LNCAP (cell line): ENCODE measurements around the gene HHATL.

Source experiments
- TF ChIP-seq, protein P1 (sequence below): fragments of 450-650 bp; IDR thresholded peaks from 2 replicates; pipeline ENCODE4 v1.5.1; 2017; ENCODE audit warnings: mild to moderate bottlenecking

The HHATL gene

DNA sequence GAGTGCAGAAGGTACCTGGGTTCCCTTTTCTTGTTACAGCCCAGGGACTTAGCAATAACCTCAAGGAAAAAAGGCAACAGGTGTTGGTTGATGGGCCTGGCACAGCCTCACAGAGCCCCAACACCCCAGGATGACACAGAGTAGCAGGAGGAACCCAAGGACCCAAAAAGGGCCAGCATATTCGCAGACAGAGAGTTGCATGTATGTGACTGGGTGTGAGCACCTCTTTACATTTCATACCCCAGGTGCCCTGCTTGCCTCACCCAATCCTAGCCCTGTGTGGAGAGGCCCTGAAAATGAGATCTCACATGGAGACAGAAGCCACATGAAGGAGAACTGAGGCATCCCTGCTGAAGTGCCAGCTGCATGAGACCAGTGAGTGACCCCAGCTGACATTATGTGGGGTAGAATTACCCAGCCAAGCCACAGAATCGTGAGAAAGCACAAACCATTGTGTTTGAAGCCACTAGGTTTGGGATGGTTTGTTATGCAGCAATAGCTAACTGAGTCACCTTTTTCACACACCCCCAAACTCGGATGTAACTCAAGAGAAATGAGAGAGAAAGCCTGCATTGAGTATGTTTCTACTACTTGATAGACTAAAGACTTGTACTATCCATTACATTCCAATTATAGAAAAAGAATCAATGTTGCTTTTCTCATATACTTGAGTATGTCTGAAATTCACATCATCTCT is 26.2 kb upstream of the HHATL start:
- TF ChIP-seq, protein P1, sequence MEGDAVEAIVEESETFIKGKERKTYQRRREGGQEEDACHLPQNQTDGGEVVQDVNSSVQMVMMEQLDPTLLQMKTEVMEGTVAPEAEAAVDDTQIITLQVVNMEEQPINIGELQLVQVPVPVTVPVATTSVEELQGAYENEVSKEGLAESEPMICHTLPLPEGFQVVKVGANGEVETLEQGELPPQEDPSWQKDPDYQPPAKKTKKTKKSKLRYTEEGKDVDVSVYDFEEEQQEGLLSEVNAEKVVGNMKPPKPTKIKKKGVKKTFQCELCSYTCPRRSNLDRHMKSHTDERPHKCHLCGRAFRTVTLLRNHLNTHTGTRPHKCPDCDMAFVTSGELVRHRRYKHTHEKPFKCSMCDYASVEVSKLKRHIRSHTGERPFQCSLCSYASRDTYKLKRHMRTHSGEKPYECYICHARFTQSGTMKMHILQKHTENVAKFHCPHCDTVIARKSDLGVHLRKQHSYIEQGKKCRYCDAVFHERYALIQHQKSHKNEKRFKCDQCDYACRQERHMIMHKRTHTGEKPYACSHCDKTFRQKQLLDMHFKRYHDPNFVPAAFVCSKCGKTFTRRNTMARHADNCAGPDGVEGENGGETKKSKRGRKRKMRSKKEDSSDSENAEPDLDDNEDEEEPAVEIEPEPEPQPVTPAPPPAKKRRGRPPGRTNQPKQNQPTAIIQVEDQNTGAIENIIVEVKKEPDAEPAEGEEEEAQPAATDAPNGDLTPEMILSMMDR, result no peak

DNA sequence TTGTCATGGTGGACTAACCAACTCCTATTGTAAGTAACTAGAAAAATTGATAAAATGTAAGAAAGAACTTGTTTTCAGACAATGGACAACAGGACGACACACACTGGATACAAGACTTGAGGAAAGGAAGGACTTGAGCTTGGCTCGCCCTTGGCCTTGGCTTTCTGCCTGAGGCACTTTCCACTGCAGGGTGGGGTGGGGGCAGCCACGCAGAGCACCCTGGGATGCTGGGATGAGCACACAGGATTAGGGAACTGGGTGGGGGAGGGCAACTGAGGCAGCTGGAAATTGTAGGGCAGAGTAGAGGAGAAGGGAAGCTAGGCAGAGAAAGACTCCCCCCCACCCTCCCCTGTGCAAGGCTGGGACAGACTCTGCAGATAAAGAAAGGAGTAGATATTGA is 25.5 kb upstream of the HHATL start:
- TF ChIP-seq, protein P1, result no peak

DNA sequence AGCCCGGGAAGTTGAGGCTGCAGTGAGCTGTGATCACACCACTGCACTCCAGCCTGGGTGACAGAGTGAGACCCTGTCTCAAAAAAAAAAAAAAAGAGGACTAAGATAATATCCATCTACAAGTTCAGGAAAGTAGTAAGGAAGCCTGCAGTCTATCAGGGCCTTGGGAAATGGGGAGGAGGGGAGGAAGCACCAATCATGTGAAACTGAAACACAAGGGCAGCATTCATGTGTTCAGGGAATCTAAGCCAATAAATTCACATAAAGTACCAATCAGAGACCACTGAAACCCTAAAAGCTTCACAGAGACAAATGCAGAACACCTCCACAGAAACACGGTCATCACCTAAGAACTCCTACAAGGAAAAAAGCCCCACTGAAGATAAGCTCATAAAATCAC is 22.9 kb upstream of the HHATL start:
- TF ChIP-seq, protein P1, result no peak

DNA sequence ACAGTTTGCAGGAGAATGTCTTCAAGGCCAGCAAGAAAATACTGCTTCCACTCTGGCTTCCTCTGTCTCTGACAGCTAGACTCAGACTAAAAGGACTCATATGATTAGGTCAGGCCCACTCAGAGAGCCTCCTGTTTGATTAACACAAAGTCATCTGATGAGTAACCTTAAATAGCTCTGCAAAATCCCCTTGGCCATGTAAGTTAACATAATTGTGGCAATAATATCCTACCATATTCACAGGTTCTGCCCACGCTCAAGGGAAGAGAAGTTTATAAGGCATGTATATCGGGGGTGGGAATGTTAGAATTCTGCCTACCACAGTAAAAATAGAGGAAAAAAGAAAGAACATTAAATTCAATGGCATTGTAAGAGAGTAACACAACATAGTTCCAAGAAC is 20.6 kb upstream of the HHATL start:
- TF ChIP-seq, protein P1, result no peak

DNA sequence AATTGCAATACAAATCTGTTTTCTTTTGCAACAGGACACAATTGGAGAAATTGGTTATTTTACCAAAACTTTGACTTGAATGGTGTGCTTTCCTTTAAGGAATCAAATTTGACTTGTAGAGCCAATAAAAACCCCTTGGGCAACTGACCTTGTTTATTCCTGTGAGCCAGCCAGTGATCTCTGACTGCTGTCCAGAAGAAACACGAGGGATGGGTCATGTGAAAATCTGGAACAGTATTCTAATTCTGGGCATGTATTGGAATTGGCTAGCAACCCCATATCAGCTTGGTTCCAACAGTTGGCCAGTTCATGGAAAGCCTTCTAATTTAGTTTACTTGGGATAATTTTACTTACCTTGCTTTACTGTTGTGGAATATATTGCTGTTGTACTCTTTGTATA is 19.1 kb upstream of the HHATL start:
- TF ChIP-seq, protein P1, result no peak

DNA sequence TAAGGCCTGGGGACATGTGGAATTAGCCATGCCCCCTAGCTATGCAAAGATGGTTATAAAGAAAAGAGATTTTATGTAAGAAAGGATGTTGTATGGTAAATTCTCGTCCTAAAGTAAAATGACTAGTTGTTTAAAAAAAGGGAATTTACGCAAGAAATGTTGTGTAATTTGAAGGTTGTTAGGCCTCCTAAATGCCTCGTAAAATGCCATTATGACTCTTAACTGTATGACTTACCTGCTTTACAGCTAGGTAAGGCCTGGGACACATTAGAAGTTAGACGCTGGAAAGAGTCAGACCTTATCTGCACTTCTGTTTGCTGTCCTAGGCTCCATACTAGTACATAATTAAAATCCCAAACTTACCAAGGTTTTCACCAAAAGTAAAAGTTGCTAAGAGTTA is 17.5 kb upstream of the HHATL start:
- TF ChIP-seq, protein P1, result no peak

DNA sequence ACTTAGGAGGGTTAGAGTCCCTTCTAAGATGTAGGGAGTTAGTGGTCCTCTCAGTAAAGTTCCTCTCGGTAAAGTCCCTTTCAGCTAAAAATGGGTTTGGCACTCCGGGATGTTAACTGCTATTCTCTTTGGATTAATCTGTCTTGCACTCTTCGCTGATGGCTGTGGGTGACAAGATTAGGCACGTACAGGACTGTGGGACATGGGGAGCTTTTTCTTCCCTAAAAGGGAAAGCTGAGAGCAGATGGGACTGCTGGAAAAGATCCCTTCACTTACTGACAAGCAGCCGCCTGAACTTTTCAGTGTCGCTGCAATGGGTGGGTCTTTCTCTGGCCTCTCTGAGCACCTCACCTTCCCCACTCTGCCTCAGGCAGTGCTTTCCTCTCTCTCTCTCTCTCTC is 16.4 kb upstream of the HHATL start:
- TF ChIP-seq, protein P1, result no peak

DNA sequence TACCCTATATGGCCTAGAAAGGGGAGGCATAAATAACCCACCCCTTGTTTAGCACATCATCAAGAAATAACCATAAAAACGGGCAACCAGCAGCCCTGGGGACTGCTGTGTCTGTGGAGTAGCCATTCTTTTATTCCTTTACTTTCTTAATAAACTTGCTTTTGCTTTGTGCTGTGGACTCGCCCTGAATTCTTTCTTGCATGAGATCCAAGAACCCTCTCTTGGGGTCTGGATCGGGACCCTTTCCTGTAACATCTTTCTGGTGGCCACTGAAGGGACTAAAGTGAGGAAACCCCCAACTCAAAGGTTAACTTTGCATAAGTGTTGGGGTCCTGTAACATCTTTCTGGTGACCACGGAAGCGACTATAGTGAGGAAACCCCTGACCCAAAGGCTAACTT is 15.7 kb upstream of the HHATL start:
- TF ChIP-seq, protein P1, result no peak
